A673 (cell line): Measurements from ENCODE around the gene GRPEL2.

ENCODE experiments used
- CTCF ChIP-seq: fragments of 300-800, 200-600 bp; sonication (generic); conservative IDR thresholded peaks from 2 replicates; pipeline ENCODE4 v1.5.1; 2017; ENCODE audit warnings: low read depth, mild to moderate bottlenecking, antibody characterized with exemption, low read length, moderate library complexity, mixed read lengths
- EZH2 ChIP-seq: fragments of 200-600 bp; sonication (generic); IDR thresholded peaks from 2 replicates; pipeline ENCODE4 v1.6.1; 2017; ENCODE audit warnings: borderline replicate concordance, low read depth, mild to moderate bottlenecking, mixed read lengths, antibody characterized with exemption, low read length; ENCODE audit not compliant: poor library complexity, severe bottlenecking

DNA sequence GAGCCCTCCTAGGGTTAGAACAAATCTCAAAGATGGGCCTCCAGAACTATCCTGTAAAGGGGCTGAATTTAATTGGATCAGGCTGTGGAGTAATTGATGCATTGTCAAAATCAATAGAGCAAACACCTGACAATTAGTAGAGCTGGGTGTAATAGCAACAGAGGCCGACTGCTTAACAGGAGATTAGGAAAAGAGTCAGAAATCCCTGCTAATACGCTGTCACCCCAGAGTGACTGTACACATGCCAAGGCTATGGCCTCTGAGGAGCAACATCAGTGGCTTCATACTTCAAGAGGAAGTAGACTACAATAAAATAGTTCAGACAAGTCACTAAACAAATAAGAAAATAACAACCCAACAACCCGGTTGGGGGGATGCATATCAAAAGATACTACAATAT is 18.7 kb upstream of the GRPEL2 start:
- TF ChIP-seq CTCF: no peak
- TF ChIP-seq EZH2: no peak
